Daoy (cell line): ENCODE measurements around the gene CRKL. TPM values are rescaled to one million over a fixed set of nuclear protein-coding genes. Genes with fewer than 3 reads are reported as not detected.
"Not testable (repeated sequence)": the region's sequence is repeated elsewhere in the genome, so short reads cannot be mapped to it uniquely, and the experiment has no call there.

Experiments
- DNase-seq: peaks from one replicate; pipeline ENCODE4 v3.0.0-alpha.2; 2015; ENCODE audit warnings: low read depth
- total RNA-seq: library from RNA; depleted of rRNA; stranded (reverse); fragments of >200 nt; shearing (Covaris generic); gene quantifications from 2 replicates; pipeline ENCODE4 v1.2.3, GENCODE V29; 2014; rRNA removed

Gene CRKL
- 32.2 and 33.8 TPM in 2 replicates for total RNA-seq

- peak; percentile 99 for DNase-seq
Observed at GRCh38 chr22:20916916-20917810, at the start of gene CRKL. Gene CRKL (plus strand): TSS chr22:20917407. CDS start chr22:20917935, 528 bp downstream.

- no peak for DNase-seq
Observed at GRCh38 chr22:20868025-20868962, 48.9 kb upstream of the CRKL start.

- no peak for DNase-seq
Observed at GRCh38 chr22:20869234-20869633, 48.0 kb upstream of the CRKL start.

GRCh38 chr22:20873214-20873613 lies 44.0 kb upstream of the CRKL start:
- no peak for DNase-seq

- DNase-seq, result no peak
Observed at GRCh38 chr22:20875296-20875695, 41.9 kb upstream of the CRKL start.

- no peak for DNase-seq
Observed at GRCh38 chr22:20877715-20878114, 39.5 kb upstream of the CRKL start.

GRCh38 chr22:20881231-20881630 lies 36.0 kb upstream of the CRKL start:
- no peak for DNase-seq

GRCh38 chr22:20881869-20882815 lies 35.1 kb upstream of the CRKL start:
- no peak for DNase-seq

GRCh38 chr22:20882855-20883254 lies 34.4 kb upstream of the CRKL start:
- no peak for DNase-seq

- DNase-seq, result no peak
Observed at GRCh38 chr22:20884454-20884853, 32.8 kb upstream of the CRKL start.

GRCh38 chr22:20885017-20885556 lies 32.1 kb upstream of the CRKL start:
- DNase-seq, result no peak

- DNase-seq, result peak; percentile 77
Observed at GRCh38 chr22:20885557-20886323, 31.5 kb upstream of the CRKL start.

GRCh38 chr22:20887375-20887774 lies 29.8 kb upstream of the CRKL start:
- DNase-seq, result peak; percentile 12

GRCh38 chr22:20889025-20889704 lies 28.0 kb upstream of the CRKL start:
- no peak for DNase-seq

- no peak for DNase-seq
Observed at GRCh38 chr22:20889904-20890540, 27.2 kb upstream of the CRKL start.

- no peak for DNase-seq
Observed at GRCh38 chr22:20890975-20891374, 26.2 kb upstream of the CRKL start.

GRCh38 chr22:20897737-20898136 lies 19.5 kb upstream of the CRKL start:
- not testable (repeated sequence) for DNase-seq

GRCh38 chr22:20899827-20900423 lies 17.3 kb upstream of the CRKL start:
- DNase-seq, result no peak
